MM.1S (cell line): ENCODE measurements around the gene VGLL4.

ENCODE experiments used
- DNase-seq: peaks from one replicate; pipeline ENCODE4 v3.0.0-alpha.2; 2015
- H2AFZ ChIP-seq: fragments of 300-600 bp; sonication (generic); 2 replicates; pipeline ENCODE4 v1.6.0; 2016; ENCODE audit warnings: antibody characterized with exemption, low read length
- H3F3A ChIP-seq: fragments of 300-600 bp; sonication (generic); 2 replicates; pipeline ENCODE4 v1.6.1; 2016; ENCODE audit warnings: mild to moderate bottlenecking, antibody characterized with exemption, low read length, moderate library complexity, mixed read lengths; ENCODE audit not compliant: insufficient read depth
- H3K27ac ChIP-seq: fragments of 300-600 bp; sonication (generic); 2 replicates; pipeline ENCODE4 v1.5.1; 2016; ENCODE audit warnings: mild to moderate bottlenecking, low read length
- H3K27me3 ChIP-seq: fragments of 300-600 bp; sonication (generic); replicated peaks from 2 replicates; pipeline ENCODE4 v1.6.0; 2016; ENCODE audit warnings: low read length; ENCODE audit not compliant: insufficient read depth
- H3K36me3 ChIP-seq: fragments of 300-600 bp; sonication (generic); replicated peaks from 2 replicates; pipeline ENCODE4 v1.6.1; 2016; ENCODE audit warnings: mild to moderate bottlenecking, low read length, mixed read lengths; ENCODE audit not compliant: insufficient read depth
- H3K4me1 ChIP-seq: fragments of 300-600 bp; sonication (generic); 2 replicates; pipeline ENCODE4 v1.6.1; 2016; ENCODE audit warnings: low read length, mixed read lengths
- H3K4me2 ChIP-seq: fragments of 300-600 bp; sonication (generic); 2 replicates; pipeline ENCODE4 v1.6.0; 2016; ENCODE audit warnings: low read depth, low read length
- H3K4me3 ChIP-seq: fragments of 300-600 bp; sonication (generic); 2 replicates; pipeline ENCODE4 v1.5.1; 2016; ENCODE audit warnings: low read length, mixed read lengths
- H3K79me2 ChIP-seq: fragments of 300-600 bp; sonication (generic); 2 replicates; pipeline ENCODE4 v1.6.1; 2016; ENCODE audit warnings: mixed run types, low read length, mixed read lengths
- H3K9ac ChIP-seq: fragments of 300-600 bp; sonication (generic); 2 replicates; pipeline ENCODE4 v1.6.1; 2016; ENCODE audit warnings: low read length, mixed read lengths
- H3K9me2 ChIP-seq: fragments of 300-600 bp; sonication (generic); replicated peaks from 2 replicates; pipeline ENCODE4 v1.6.1; 2016; ENCODE audit warnings: mild to moderate bottlenecking, low read length, mixed read lengths; ENCODE audit not compliant: insufficient read depth
- H3K9me3 ChIP-seq: fragments of 300-600 bp; sonication (generic); replicated peaks from 2 replicates; pipeline ENCODE4 v1.6.1; 2016; ENCODE audit warnings: mild to moderate bottlenecking, low read length, mixed read lengths; ENCODE audit not compliant: insufficient read depth
- H4K20me1 ChIP-seq: fragments of 300-600 bp; sonication (generic); 2 replicates; pipeline ENCODE4 v1.6.1; 2016; ENCODE audit warnings: mild to moderate bottlenecking, low read length, moderate library complexity, mixed read lengths; ENCODE audit not compliant: insufficient read depth
- EZH2 ChIP-seq: fragments of 300-600 bp; sonication (generic); optimal IDR thresholded peaks from 2 replicates; pipeline ENCODE3; 2017; ENCODE audit warnings: low read depth, mild to moderate bottlenecking, antibody characterized with exemption, low read length, mixed read lengths
- EZH2phosphoT487 ChIP-seq: fragments of 300-600 bp; sonication (generic); IDR thresholded peaks from 2 replicates; pipeline ENCODE4 v1.6.1; 2018; ENCODE audit warnings: antibody characterized with exemption, low read length
- TF ChIP-seq, protein P1 (sequence below): fragments of 300-600 bp; sonication (generic); IDR thresholded peaks from 2 replicates; pipeline ENCODE4 v1.5.1; 2016; ENCODE audit warnings: antibody characterized with exemption, low read length, mixed read lengths

VGLL4 gene

DNA sequence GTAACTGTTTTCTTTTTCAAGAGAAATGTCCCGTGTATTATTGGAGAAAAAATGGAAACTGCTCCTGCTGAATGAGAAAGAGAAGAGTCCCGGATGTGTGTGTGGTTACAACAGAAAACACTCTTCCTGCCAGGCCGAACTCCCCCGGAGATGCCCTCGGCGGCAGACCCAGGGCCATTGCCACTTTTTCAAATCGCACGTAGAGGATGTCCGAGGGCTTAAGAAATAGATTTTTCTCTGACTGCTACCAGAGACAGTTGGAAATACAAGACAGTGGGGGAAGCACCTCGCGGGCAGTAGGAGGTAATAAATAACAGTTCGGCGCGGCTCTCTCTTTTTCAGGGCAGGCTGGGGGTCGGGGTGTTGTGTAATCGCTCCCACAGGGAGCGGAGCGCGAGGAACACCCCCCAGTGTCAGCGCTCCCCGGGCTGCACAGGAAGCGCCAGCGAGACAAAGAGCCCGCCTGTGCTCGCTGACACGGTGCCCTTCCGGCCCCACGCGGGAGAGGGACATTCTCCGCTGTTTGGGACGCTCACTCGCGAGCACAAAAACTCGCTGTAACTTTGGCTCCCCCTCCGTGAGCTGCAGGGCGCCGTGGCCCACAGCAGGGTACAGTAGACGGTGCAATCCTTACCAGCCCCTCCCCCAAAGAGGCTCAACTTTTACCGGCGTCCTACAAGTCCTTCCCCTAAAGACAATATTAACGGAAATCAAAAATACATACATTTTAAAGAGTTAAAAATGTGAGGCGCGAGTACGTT, 1.1 kb downstream of the VGLL4 start:
- peaks cover 4% of the 10 kb centered on the region; the same call in 1 of the 2 replicates for H3K4me1 ChIP-seq
- H2AFZ ChIP-seq: peak overlapping the region; percentile 50
- H3K27ac ChIP-seq: peak overlapping the region; percentile 50; the same call in 1 of the 2 replicates
- H3K4me3 ChIP-seq: peak overlapping the region; percentile 63
- H3K36me3 ChIP-seq: no peaks in the 10 kb centered on the region
- TF ChIP-seq EZH2phosphoT487 (no peak), EZH2 (no peak)
- TF ChIP-seq, protein P1, sequence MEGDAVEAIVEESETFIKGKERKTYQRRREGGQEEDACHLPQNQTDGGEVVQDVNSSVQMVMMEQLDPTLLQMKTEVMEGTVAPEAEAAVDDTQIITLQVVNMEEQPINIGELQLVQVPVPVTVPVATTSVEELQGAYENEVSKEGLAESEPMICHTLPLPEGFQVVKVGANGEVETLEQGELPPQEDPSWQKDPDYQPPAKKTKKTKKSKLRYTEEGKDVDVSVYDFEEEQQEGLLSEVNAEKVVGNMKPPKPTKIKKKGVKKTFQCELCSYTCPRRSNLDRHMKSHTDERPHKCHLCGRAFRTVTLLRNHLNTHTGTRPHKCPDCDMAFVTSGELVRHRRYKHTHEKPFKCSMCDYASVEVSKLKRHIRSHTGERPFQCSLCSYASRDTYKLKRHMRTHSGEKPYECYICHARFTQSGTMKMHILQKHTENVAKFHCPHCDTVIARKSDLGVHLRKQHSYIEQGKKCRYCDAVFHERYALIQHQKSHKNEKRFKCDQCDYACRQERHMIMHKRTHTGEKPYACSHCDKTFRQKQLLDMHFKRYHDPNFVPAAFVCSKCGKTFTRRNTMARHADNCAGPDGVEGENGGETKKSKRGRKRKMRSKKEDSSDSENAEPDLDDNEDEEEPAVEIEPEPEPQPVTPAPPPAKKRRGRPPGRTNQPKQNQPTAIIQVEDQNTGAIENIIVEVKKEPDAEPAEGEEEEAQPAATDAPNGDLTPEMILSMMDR: no peak
- peak overlapping the region; percentile 92 for H3K4me2 ChIP-seq
- H3F3A ChIP-seq: peaks cover 25% of the 10 kb centered on the region
- H3K79me2 ChIP-seq: peaks cover 54% of the 10 kb centered on the region
- peak overlapping the region; percentile 47 for H3K9ac ChIP-seq
- H4K20me1 ChIP-seq: no peaks in the 10 kb centered on the region
- DNase-seq: peak; percentile 79
- no peaks in the 10 kb centered on the region for H3K9me3 ChIP-seq
- no peaks in the 10 kb centered on the region for H3K9me2 ChIP-seq
- H3K27me3 ChIP-seq: no peaks in the 10 kb centered on the region

DNA sequence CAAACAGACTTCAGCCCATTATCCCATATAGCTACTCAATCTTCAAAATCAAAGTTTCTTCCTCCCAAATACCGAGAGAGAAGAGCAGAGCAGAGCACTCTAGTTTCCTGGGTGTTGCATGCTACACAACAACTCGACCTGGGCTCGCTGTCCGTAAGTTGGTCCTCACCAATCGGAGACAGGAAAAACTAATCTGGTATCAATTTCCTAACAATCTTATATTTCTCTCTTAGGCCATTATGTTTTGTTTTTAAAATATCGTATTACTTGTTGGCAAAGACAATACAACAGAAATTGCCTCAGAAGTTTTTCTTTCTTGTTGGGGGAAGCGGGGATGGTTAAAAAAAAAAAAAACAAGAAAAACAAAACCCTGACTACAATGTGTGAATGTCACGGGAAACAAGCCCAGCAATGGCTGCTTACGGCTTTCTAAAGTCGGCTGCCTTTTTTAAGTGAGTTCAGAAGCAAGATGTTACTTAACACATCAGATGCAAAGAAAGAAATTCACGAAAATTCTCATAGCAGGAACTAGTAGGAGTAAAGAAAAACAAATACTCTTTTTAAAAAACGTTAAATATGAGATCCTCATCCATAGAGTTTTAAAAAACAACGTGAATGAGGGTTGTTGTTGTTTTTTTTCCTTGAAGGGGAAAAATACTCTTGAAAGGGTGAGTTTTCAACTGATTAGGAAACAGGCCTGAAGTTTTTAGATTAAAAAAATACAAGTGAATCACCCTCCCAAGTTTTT, 1.9 kb downstream of the VGLL4 start:
- H3K79me2 ChIP-seq: peaks cover 62% of the 10 kb centered on the region
- H3K4me3 ChIP-seq: peak overlapping the region; percentile 63
- peaks cover 4% of the 10 kb centered on the region; the same call in 1 of the 2 replicates for H3K4me1 ChIP-seq
- peak overlapping the region; percentile 92 for H3K4me2 ChIP-seq
- TF ChIP-seq, protein P1: no peak
- TF ChIP-seq EZH2: no peak
- TF ChIP-seq EZH2phosphoT487: no peak
- H3K27me3 ChIP-seq: no peaks in the 10 kb centered on the region
- no peaks in the 10 kb centered on the region for H4K20me1 ChIP-seq
- 0 out of 2 replicates have a peak overlapping the region, but pooled peaks have one; percentile 2 for H2AFZ ChIP-seq
- no peaks in the 10 kb centered on the region for H3K9me2 ChIP-seq
- peak overlapping the region; percentile 50; the same call in 1 of the 2 replicates for H3K27ac ChIP-seq
- H3K36me3 ChIP-seq: no peaks in the 10 kb centered on the region
- no peaks in the 10 kb centered on the region for H3K9me3 ChIP-seq
- DNase-seq: no peak
- H3F3A ChIP-seq: peaks cover 25% of the 10 kb centered on the region
- peak overlapping the region; percentile 47; the same call in 1 of the 2 replicates for H3K9ac ChIP-seq

- Histone ChIP-seq H3K4me2 (peak overlapping the region; percentile 92), H4K20me1 (no peaks in the 10 kb centered on the region), H3K4me3 (peak overlapping the region; percentile 63), H3K9me2 (no peaks in the 10 kb centered on the region), H3K9ac (no peak overlapping the region), H3K36me3 (no peaks in the 10 kb centered on the region), H3K27me3 (no peaks in the 10 kb centered on the region), H2AFZ (no peak overlapping the region), H3K9me3 (no peaks in the 10 kb centered on the region), H3K4me1 (peaks cover 4% of the 10 kb centered on the region; the same call in 1 of the 2 replicates), H3K79me2 (peaks cover 67% of the 10 kb centered on the region), H3K27ac (no peak overlapping the region), H3F3A (peaks cover 25% of the 10 kb centered on the region)
- TF ChIP-seq EZH2phosphoT487: no peak
- TF ChIP-seq, protein P1: no peak
- TF ChIP-seq EZH2: no peak
- no peak for DNase-seq
These were observed 2.4 kb downstream of the VGLL4 start for GRCh38 chr3:11641316-11641682.
